SK-N-SH treated with all-trans-retinoic acid at 6 μM for 48 hours (cell line): ENCODE results near the gene DNAAF8.

Source experiments
- RARB ChIP-seq: fragments of 250-450 bp; sonication (Bioruptor Pico); IDR thresholded peaks from 2 replicates; pipeline ENCODE4 v1.8.0; 2021; ENCODE audit warnings: mild to moderate bottlenecking, moderate library complexity
- TOX ChIP-seq: fragments of 250-450 bp; sonication (Bioruptor Pico); IDR thresholded peaks from 2 replicates; pipeline ENCODE4 v1.8.0; 2021; ENCODE audit warnings: mild to moderate bottlenecking, moderate library complexity, borderline replicate concordance
- ZNF565 ChIP-seq: fragments of 450-650 bp; formaldehyde crosslinking; conservative IDR thresholded peaks from 2 replicates; pipeline ENCODE4 v1.5.0; 2020; ENCODE audit warnings: low read depth, mild to moderate bottlenecking, moderate library complexity
- TF ChIP-seq, protein P1 (sequence below): fragments of 250-450 bp; sonication (Bioruptor Pico); IDR thresholded peaks from 2 replicates; pipeline ENCODE4 v1.8.0; 2020; ENCODE audit warnings: mild to moderate bottlenecking, moderate library complexity, borderline replicate concordance
- TF ChIP-seq, protein P2 (sequence below): fragments of 250-450 bp; sonication (Bioruptor Pico); IDR thresholded peaks from 2 replicates; pipeline ENCODE4 v1.5.1; 2020; ENCODE audit warnings: low read depth, mild to moderate bottlenecking, moderate library complexity

DNA sequence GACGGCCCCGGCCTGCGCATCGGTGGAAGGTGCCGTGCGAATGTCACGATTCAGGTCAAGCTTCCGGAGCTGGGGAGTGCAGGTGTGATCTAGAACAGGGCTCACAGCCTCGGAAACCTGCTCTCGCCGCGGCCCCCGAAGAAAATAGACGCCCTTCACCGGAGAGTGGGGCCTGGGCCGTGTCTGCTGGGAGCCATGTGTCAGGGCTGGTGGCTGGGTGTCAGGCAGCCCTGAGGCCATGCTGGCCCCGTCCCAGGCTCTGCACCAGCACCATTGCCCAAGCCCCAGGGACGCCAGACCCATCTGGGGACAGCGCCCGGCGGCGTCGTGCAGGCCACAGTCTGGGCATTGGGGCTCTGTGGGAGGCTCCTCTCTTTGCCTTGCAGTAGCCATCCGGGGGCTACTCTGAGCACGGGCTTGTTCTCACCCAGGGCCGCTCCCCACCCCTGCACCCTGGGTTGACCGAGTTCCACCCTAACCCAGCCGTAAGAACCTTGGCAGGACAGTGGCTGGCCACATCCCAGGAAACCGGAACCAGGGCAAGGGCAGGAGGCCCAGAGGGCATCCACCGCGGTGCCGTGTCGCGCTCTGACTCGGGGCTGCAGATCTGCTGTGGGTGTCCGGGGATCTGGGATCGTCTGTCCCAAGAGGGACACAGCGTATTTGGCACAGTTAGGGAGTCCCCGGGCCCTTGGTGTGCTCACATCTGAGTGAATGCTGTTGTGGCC is 46.2 kb upstream of the DNAAF8 start:
- TF ChIP-seq, protein P1, sequence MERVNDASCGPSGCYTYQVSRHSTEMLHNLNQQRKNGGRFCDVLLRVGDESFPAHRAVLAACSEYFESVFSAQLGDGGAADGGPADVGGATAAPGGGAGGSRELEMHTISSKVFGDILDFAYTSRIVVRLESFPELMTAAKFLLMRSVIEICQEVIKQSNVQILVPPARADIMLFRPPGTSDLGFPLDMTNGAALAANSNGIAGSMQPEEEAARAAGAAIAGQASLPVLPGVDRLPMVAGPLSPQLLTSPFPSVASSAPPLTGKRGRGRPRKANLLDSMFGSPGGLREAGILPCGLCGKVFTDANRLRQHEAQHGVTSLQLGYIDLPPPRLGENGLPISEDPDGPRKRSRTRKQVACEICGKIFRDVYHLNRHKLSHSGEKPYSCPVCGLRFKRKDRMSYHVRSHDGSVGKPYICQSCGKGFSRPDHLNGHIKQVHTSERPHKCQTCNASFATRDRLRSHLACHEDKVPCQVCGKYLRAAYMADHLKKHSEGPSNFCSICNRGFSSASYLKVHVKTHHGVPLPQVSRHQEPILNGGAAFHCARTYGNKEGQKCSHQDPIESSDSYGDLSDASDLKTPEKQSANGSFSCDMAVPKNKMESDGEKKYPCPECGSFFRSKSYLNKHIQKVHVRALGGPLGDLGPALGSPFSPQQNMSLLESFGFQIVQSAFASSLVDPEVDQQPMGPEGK (CRISPR knock-in tag): no peak
- no peak for TF ChIP-seq ZNF565 (CRISPR knock-in tag)
- no peak for TF ChIP-seq RARB (CRISPR knock-in tag)
- TF ChIP-seq TOX: no peak
- TF ChIP-seq, protein P2, sequence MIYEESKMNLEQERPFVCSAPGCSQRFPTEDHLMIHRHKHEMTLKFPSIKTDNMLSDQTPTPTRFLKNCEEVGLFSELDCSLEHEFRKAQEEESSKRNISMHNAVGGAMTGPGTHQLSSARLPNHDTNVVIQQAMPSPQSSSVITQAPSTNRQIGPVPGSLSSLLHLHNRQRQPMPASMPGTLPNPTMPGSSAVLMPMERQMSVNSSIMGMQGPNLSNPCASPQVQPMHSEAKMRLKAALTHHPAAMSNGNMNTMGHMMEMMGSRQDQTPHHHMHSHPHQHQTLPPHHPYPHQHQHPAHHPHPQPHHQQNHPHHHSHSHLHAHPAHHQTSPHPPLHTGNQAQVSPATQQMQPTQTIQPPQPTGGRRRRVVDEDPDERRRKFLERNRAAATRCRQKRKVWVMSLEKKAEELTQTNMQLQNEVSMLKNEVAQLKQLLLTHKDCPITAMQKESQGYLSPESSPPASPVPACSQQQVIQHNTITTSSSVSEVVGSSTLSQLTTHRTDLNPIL: no peak
